Pericardium fibroblast (primary cell): Measurements from ENCODE around the gene KIRREL3. TPM values are rescaled to one million over a fixed set of nuclear protein-coding genes. Genes with fewer than 3 reads are reported as not detected.

Source experiments
- total RNA-seq: library from RNA; depleted of rRNA; stranded (reverse); fragments of >200 nt; gene quantifications from 2 replicates; pipeline ENCODE4 v1.2.3, GENCODE V29; 2015

The KIRREL3 gene
- 0.09 and 0.23 TPM in 2 replicates for total RNA-seq

GRCh38 chr11:127000291-127000968 is at the start of gene KIRREL3:
Gene KIRREL3 (minus strand): TSS chr11:127000770.

